ENCODE measurements around the gene IGFBPL1.

- TF ChIP-seq CTCF (IDR thresholded peaks at IDR 0.05) (no peak), EZH2 (IDR thresholded peaks at IDR 0.05; ENCODE audit: borderline replicate concordance, insufficient read depth, low read depth, low read length, poor library complexity, severe bottlenecking) (no peak)
These were observed 2.6 kb downstream of the IGFBPL1 start for GRCh38 chr9:38421498-38422211.

Measured in B cell (primary cell).